Breast epithelium (tissue), 3 donors: Measurements from ENCODE around the gene BRD1.

Experiments
- POLR2A ChIP-seq: fragments of 450-650 bp; IDR thresholded peaks from one replicate; pipeline ENCODE4 v1.6.1; 2016; ENCODE audit warnings: antibody characterized with exemption, mild to moderate bottlenecking, moderate library complexity
- TF ChIP-seq, protein P1 (sequence below), 3 donors: fragments of 450-650 bp; IDR thresholded peaks; one replicate each; pipeline ENCODE4 v1.5.1; 2016 to 2017; ENCODE audit warnings: antibody characterized with exemption in 3 of 3, mild to moderate bottlenecking in 3 of 3, moderate library complexity in 3 of 3

DNA sequence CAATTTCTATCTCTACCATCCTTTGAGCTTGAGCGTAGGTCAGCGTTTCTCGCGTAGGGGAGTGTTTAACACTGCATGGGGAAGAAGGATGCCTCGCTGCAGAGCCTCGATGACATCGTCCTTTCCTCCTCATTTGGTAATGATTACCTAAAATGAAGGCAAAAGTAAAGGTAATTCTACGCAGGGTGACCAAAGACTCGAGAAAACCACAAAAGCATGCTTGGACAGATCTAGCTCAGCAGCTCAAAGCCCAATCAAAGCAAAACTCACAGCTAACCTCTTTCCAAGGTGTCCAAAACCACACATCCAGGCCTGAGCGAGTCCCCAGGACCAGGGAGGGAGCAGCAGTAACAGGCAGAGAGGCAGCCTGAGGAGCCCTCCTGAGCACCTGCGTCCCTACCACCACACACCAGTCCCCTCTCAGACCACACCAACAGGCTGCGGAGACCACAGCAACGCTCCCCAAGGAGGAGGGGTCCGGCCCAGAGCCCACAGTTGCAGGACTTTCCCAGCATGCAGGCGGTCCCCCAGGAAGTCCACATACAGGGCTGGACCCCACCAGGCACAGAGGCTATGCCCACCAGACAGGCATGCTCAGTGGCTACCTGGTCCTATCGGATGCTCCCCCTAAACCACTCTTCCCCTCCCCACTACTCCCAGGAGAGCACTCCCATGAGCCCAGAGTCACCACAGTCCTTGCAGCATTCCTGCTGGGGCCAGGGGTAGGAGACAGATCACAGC lies 3.3 kb downstream of the BRD1 start:
- TF ChIP-seq POLR2A = no peak
- TF ChIP-seq, protein P1, sequence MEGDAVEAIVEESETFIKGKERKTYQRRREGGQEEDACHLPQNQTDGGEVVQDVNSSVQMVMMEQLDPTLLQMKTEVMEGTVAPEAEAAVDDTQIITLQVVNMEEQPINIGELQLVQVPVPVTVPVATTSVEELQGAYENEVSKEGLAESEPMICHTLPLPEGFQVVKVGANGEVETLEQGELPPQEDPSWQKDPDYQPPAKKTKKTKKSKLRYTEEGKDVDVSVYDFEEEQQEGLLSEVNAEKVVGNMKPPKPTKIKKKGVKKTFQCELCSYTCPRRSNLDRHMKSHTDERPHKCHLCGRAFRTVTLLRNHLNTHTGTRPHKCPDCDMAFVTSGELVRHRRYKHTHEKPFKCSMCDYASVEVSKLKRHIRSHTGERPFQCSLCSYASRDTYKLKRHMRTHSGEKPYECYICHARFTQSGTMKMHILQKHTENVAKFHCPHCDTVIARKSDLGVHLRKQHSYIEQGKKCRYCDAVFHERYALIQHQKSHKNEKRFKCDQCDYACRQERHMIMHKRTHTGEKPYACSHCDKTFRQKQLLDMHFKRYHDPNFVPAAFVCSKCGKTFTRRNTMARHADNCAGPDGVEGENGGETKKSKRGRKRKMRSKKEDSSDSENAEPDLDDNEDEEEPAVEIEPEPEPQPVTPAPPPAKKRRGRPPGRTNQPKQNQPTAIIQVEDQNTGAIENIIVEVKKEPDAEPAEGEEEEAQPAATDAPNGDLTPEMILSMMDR (IDR thresholded peaks at IDR 0.05) = no peak
